Loucy (cell line): ENCODE data around the gene PGS1.
A peak's percentile ranks its signal among the peaks of the same experiment; 100 is the strongest.

ENCODE experiments used
- H2AFZ ChIP-seq: fragments of 200-600 bp; sonication (generic); 2 replicates; pipeline ENCODE4 v1.6.0; 2016; ENCODE audit warnings: antibody characterized with exemption, mild to moderate bottlenecking, low read length, moderate library complexity
- H3F3A ChIP-seq: fragments of 200-600 bp; 2 replicates; pipeline ENCODE4 v1.6.0; 2016; ENCODE audit warnings: antibody characterized with exemption, low read depth, mild to moderate bottlenecking
- H3K27me3 ChIP-seq: fragments of 200-600 bp; sonication (generic); 2 replicates; pipeline ENCODE4 v1.6.1; 2014; ENCODE audit warnings: low read length, mild to moderate bottlenecking; ENCODE audit not compliant: insufficient read depth, poor library complexity, severe bottlenecking
- H3K36me3 ChIP-seq: fragments of 200-600 bp; sonication (generic); 2 replicates; pipeline ENCODE4 v1.6.1; 2016; ENCODE audit warnings: low read length; ENCODE audit not compliant: insufficient read depth
- H3K4me1 ChIP-seq: fragments of 200-600 bp; sonication (generic); 2 replicates; pipeline ENCODE4 v1.5.1; 2014; ENCODE audit warnings: low read length, mild to moderate bottlenecking; ENCODE audit not compliant: insufficient read depth, poor library complexity, severe bottlenecking
- H3K4me2 ChIP-seq: fragments of 200-600 bp; sonication (generic); 2 replicates; pipeline ENCODE4 v1.6.0; 2014; ENCODE audit warnings: antibody characterized with exemption, low read length, low read depth, mild to moderate bottlenecking; ENCODE audit not compliant: poor library complexity, severe bottlenecking
- H3K4me3 ChIP-seq: fragments of 200-600 bp; sonication (generic); 2 replicates; pipeline ENCODE4 v1.5.1; 2014; ENCODE audit warnings: low read length, mild to moderate bottlenecking, mixed read lengths; ENCODE audit not compliant: poor library complexity, severe bottlenecking
- H3K79me2 ChIP-seq: fragments of 200-600 bp; sonication (generic); 2 replicates; pipeline ENCODE4 v1.6.1; 2014; ENCODE audit warnings: low read length; ENCODE audit not compliant: insufficient read depth
- H3K9ac ChIP-seq: fragments of 200-600 bp; sonication (generic); 2 replicates; pipeline ENCODE4 v1.6.0; 2014; ENCODE audit warnings: mild to moderate bottlenecking, low read depth, low read length, moderate library complexity; ENCODE audit not compliant: poor library complexity, severe bottlenecking
- H3K9me2 ChIP-seq: fragments of 200-600 bp; sonication (generic); replicated peaks from 2 replicates; pipeline ENCODE4 v1.6.1; 2016; ENCODE audit warnings: low read depth, low read length, mixed read lengths
- H3K9me3 ChIP-seq: fragments of 200-600 bp; sonication (generic); 2 replicates; pipeline ENCODE4 v1.6.1; 2014; ENCODE audit warnings: mild to moderate bottlenecking, antibody characterized with exemption, low read length, low read depth; ENCODE audit not compliant: insufficient read depth
- H4K20me1 ChIP-seq: fragments of 200-600 bp; sonication (generic); 2 replicates; pipeline ENCODE4 v1.6.0; 2014; ENCODE audit warnings: antibody characterized with exemption, low read length, mild to moderate bottlenecking; ENCODE audit not compliant: insufficient read depth, poor library complexity, severe bottlenecking
- EZH2phosphoT487 ChIP-seq: fragments of 200-600 bp; IDR thresholded peaks from 2 replicates; pipeline ENCODE4 v1.6.1; 2018; ENCODE audit warnings: antibody characterized with exemption, mild to moderate bottlenecking, moderate library complexity, borderline replicate concordance
- TF ChIP-seq, protein P1 (sequence below): fragments of 200-600 bp; sonication (generic); conservative IDR thresholded peaks from 2 replicates; pipeline ENCODE4 v1.5.1; 2014; ENCODE audit warnings: mild to moderate bottlenecking, antibody characterized with exemption, low read length

Gene PGS1

DNA sequence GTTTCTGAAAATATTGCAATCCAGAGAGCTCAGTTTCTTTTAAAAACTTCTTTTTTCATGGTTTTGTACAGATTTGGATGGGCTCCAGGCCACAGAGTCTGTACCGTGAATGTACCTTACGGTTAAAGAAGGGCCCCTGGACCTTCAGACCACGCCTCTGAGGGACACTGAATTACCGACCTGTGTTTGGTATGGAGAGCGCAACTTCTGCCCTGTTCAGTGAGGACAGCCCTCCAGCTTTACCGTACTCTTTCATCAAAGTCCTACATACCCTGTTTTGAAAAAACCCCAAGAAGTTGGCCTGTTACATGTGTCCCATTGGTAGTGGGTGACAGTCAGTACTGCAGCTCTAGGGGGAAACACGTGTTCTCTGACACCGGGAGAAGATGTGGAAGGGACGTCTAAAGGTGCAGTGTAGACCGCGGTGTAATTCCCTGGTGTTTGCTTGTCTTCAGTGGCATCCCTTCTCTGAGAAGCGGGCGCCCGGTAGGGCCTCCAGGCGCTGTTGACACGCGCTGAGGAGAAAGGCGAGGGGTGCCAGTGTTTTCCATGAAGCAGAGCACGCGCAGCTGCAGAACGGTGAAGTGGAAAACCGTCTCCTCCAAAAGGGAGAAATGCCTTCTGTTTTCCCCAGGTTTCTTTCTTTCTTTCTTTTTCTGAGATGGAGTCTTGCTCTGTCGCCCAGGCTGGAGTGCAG is 6.2 kb downstream of the PGS1 start:
- Histone ChIP-seq H2AFZ (no peak overlapping the region), H3K4me2 (peak overlapping the region; percentile 99), H3F3A (peaks cover 21% of the 10 kb centered on the region), H3K9me2 (no peaks in the 10 kb centered on the region), H3K4me1 (peaks cover 74% of the 10 kb centered on the region), H3K9me3 (no peaks in the 10 kb centered on the region), H3K9ac (peak overlapping the region; percentile 79), H4K20me1 (peaks cover 46% of the 10 kb centered on the region), H3K4me3 (peak overlapping the region; percentile 95), H3K79me2 (peaks cover 93% of the 10 kb centered on the region), H3K27me3 (no peaks in the 10 kb centered on the region), H3K36me3 (no peaks in the 10 kb centered on the region)
- no peak for TF ChIP-seq EZH2phosphoT487
- TF ChIP-seq, protein P1, sequence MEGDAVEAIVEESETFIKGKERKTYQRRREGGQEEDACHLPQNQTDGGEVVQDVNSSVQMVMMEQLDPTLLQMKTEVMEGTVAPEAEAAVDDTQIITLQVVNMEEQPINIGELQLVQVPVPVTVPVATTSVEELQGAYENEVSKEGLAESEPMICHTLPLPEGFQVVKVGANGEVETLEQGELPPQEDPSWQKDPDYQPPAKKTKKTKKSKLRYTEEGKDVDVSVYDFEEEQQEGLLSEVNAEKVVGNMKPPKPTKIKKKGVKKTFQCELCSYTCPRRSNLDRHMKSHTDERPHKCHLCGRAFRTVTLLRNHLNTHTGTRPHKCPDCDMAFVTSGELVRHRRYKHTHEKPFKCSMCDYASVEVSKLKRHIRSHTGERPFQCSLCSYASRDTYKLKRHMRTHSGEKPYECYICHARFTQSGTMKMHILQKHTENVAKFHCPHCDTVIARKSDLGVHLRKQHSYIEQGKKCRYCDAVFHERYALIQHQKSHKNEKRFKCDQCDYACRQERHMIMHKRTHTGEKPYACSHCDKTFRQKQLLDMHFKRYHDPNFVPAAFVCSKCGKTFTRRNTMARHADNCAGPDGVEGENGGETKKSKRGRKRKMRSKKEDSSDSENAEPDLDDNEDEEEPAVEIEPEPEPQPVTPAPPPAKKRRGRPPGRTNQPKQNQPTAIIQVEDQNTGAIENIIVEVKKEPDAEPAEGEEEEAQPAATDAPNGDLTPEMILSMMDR, result no peak

DNA sequence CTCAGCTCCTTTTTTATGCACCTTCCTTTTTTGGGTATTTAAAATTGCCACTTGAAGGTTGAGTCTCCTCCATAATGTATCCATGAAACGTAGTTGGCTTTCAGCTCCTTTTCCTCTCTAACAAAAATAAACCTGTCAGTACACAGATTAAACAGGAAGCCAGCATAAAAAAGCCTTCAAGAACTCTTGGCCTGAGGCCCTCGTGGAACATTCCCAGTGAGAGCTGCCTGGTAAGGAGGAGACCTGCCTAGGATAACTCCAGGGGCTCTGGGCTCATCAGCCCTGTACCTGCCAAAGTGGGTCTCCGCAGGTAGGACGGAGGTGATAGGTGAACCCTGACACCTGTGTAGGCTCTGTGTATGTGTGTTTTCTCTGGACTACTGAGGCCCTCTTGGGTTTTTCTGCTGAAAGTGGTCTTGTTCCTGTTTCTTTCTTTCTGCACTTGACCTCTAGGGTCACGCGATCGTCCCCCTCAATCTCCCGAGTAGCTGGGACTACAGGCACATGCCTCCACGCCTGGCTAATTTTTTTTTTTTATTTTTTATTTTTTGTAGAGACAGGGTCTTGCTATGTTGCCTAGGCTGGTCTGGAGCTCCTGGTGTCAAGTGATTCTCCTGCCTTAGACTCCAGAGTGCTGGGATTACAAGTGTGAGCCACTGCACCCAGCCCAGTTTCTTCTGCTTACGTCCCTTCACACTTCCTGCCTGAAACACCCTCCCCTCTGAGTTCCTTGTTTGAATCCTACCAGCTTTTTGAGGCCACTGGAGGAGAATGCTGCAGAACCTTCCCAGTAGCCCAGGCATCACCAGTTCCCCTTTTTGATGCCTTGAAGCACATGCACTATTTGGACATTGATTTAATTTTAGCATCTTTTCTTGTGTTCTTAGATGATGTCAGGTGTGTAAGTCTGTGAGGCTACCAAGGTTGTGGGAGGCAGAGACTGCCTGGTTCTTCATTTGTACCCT is 9.8 kb downstream of the PGS1 start:
- H3K9me3 ChIP-seq, result no peaks in the 10 kb centered on the region
- peak overlapping the region; percentile 27 for H3K4me2 ChIP-seq
- no peaks in the 10 kb centered on the region for H3K9me2 ChIP-seq
- H3F3A ChIP-seq, result 0 out of 2 replicates have a peak, but pooled peaks cover 4% of the 10 kb centered on the region
- H3K4me1 ChIP-seq, result peaks cover 45% of the 10 kb centered on the region
- no peak overlapping the region for H2AFZ ChIP-seq
- peaks cover 62% of the 10 kb centered on the region for H4K20me1 ChIP-seq
- H3K27me3 ChIP-seq, result no peaks in the 10 kb centered on the region
- TF ChIP-seq EZH2phosphoT487, result no peak
- TF ChIP-seq, protein P1, result no peak
- peaks cover 95% of the 10 kb centered on the region for H3K79me2 ChIP-seq
- H3K9ac ChIP-seq, result no peak overlapping the region
- H3K4me3 ChIP-seq, result no peak overlapping the region
- H3K36me3 ChIP-seq, result peaks cover 12% of the 10 kb centered on the region; the same call in 1 of the 2 replicates

DNA sequence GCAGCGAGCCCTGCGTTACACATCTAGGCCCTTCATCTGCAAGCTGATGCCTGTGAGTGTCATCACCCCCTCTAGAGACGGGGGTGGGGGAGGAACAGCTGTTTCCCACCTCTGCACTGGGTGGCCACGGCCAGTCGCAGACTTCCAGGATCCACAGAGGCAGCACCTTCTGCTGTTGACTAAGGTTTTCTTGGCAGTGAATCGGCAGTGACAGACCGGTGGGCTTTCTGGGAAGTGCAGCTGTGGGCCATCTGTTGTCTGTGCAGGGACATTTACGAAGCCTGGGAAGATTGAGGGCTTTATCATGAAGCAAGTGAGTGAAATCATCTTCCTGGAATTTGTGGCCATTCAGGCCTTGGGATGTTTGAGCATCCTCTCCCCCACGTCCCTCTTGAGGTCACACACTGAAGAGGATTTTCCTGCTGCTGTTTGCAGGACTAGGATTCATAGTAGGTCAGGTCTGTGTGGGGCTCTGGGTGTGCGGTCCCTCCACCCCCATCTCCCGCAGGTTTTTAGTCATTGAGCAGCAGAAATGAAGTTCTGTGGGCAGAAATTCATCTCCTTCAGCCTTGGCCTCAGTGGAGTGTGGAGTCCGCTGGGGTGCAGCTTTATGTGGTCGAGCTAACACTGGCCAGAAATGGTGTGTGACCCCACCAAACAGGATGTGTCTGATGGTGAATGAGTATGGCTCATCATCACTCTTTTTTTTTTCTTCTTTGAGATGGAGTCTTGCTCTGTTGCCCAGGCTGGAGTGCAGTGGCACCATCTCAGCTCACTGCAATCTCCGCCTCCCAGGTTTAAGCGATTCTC is 12.0 kb downstream of the PGS1 start:
- no peaks in the 10 kb centered on the region for H3K9me3 ChIP-seq
- H2AFZ ChIP-seq, result no peak overlapping the region
- no peaks in the 10 kb centered on the region for H3K9me2 ChIP-seq
- TF ChIP-seq EZH2phosphoT487, result no peak
- TF ChIP-seq, protein P1, result peak; percentile 23; the same call in 1 of the 2 replicates
- no peak overlapping the region for H3K4me3 ChIP-seq
- H3K27me3 ChIP-seq, result no peaks in the 10 kb centered on the region
- H4K20me1 ChIP-seq, result peaks cover 64% of the 10 kb centered on the region
- H3K4me2 ChIP-seq, result no peak overlapping the region
- peaks cover 32% of the 10 kb centered on the region; the same call in 1 of the 2 replicates for H3K36me3 ChIP-seq
- no peaks in the 10 kb centered on the region for H3F3A ChIP-seq
- peaks cover 28% of the 10 kb centered on the region for H3K4me1 ChIP-seq
- H3K9ac ChIP-seq, result no peak overlapping the region
- peaks cover 92% of the 10 kb centered on the region for H3K79me2 ChIP-seq
